Endodermal cell (in vitro differentiated cells): ENCODE data around the gene DMRT3. TPM values are rescaled to one million over a fixed set of nuclear protein-coding genes. Genes with fewer than 3 reads are reported as not detected.

Source experiments
- DNase-seq: peaks from one replicate; pipeline ENCODE4 v3.0.0-alpha.2; 2017
- H3K27ac ChIP-seq: 2 replicates; pipeline ENCODE4 v1.5.1; 2013; ENCODE audit warnings: mild to moderate bottlenecking, low read depth, low read length, moderate library complexity
- H3K27me3 ChIP-seq: 2 replicates; pipeline ENCODE4 v1.6.1; 2013; ENCODE audit warnings: mild to moderate bottlenecking, low read length, moderate library complexity; ENCODE audit not compliant: insufficient read depth, control insufficient read depth, poor library complexity, severe bottlenecking
- H3K36me3 ChIP-seq: 2 replicates; pipeline ENCODE4 v1.7.0; 2013; ENCODE audit warnings: mild to moderate bottlenecking, low read length, moderate library complexity; ENCODE audit not compliant: control insufficient read depth, insufficient read depth
- H3K4me1 ChIP-seq: one replicate; pipeline ENCODE4 v1.7.0; 2013; ENCODE audit warnings: low read length; ENCODE audit not compliant: control insufficient read depth, insufficient read depth
- H3K4me3 ChIP-seq: 2 replicates; pipeline ENCODE4 v1.5.1; 2013; ENCODE audit warnings: mild to moderate bottlenecking, low read length, moderate library complexity
- H3K9ac ChIP-seq: 2 replicates; pipeline ENCODE4 v1.6.1; 2013; ENCODE audit warnings: mild to moderate bottlenecking, low read length, moderate library complexity; ENCODE audit not compliant: poor library complexity, severe bottlenecking; ENCODE audit errors: extremely low read depth
- H3K9me3 ChIP-seq: 2 replicates; pipeline ENCODE4 v1.6.1; 2013; ENCODE audit warnings: mild to moderate bottlenecking, low read length, moderate library complexity; ENCODE audit not compliant: control insufficient read depth
- H3K27ac Mint-ChIP-seq: 2 replicates; pipeline ENCODE4 v1.8.0; 2020; ENCODE audit warnings: mixed read lengths
- H3K27me3 Mint-ChIP-seq: 2 replicates; pipeline ENCODE4 v1.8.0; 2021; ENCODE audit warnings: mild to moderate bottlenecking, mixed read lengths; ENCODE audit not compliant: insufficient read depth
- H3K36me3 Mint-ChIP-seq: 2 replicates; pipeline ENCODE4 v1.8.0; 2020; ENCODE audit warnings: low read depth, mixed read lengths
- H3K4me1 Mint-ChIP-seq: 2 replicates; pipeline ENCODE4 v1.8.0; 2020; ENCODE audit warnings: mixed read lengths
- H3K4me3 Mint-ChIP-seq: 2 replicates; pipeline ENCODE4 v1.8.0; 2020; ENCODE audit warnings: mild to moderate bottlenecking, moderate library complexity, mixed read lengths
- H3K9me3 Mint-ChIP-seq: 2 replicates; pipeline ENCODE4 v1.8.0; 2020; ENCODE audit warnings: mild to moderate bottlenecking, mixed read lengths
- WGBS, 2 experiments: methylation state at CpG; one replicate each; pipeline versions ENCODE4 v1.1.5 to v1.1.7; 2013; ENCODE audit warnings: missing lambda C conversion rate in 2 of 2, mixed read lengths in 1 of 2; ENCODE audit not compliant: insufficient coverage in 1 of 2, insufficient read length in 1 of 2; 5-methylcytosine and 5-hydroxymethylcytosine counted together
- total RNA-seq, 2 donors: library from RNA; stranded (reverse); fragmentation: NEBNext Ultra II Directional in 1 of 2; extraction: Animal tissue kit (Norgen Biotek cat#: 25700) in 1 of 2; gene quantifications; 2 replicates in 1 of 2; 3 replicates in 1 of 2; pipeline ENCODE4 v1.2.1, GENCODE V29; 2021
- TF ChIP-seq, protein P1 (sequence below): fragments of 200-600 bp; sonication (generic); conservative IDR thresholded peaks from 2 replicates; pipeline ENCODE4 v1.5.0; 2021; ENCODE audit warnings: antibody characterized with exemption, mild to moderate bottlenecking

The DMRT3 gene
- total RNA-seq, 2 donors from 2014 or later = not detected

DNA sequence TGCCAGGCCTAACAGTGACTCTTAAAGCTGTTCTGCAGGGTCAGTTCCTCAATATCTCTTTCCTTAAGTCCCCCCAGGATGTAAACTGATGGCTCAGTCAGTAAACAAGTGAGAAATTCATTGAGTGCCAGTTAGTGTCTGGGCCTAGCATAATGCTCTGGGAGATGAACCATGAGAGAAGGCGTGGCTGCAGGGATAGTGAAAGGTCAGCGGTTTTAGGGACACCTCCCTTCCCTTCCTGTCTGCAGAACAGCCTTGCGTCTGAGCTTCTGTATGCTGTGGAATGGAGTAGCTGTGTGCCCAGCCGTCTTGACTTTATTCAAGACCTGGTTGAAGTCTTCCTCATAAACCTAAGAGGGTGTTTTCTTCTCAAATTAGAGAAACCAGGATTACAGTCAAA, 46.7 kb upstream of the DMRT3 start:
- H3K4me3 Mint-ChIP-seq = no peak overlapping the region
- no peak for DNase-seq
- WGBS, 2 experiments = 89 to 90% methylated on average over 2 to 4 of the region's 4 CpGs

DNA sequence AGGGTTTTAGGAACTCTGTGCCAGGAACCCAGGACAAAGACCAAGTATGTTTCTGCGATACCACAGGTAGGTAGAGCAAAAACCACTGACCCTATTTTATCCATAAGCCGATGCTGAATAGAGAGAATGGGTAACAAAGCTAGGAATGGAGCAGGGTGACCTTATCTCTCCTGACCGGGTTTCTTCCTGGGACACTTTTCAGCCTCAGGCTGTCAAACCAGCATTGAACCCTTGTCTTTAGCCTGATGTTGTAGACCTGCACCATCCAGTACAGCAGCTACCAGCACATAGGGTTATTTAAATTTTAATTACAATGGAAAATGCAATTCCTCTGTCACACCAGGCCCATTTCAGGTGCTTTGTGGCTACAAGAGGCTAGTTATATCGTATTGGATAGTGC, 43.1 kb upstream of the DMRT3 start:
- Histone ChIP-seq H3K9ac (no peak overlapping the region), H3K36me3 (no peaks in the 10 kb centered on the region), H3K27ac (no peak overlapping the region), H3K4me1 (no peaks in the 10 kb centered on the region), H3K9me3 (no peaks in the 10 kb centered on the region), H3K27me3 (peaks cover 4% of the 10 kb centered on the region), H3K4me3 (no peak overlapping the region)
- H3K9me3 Mint-ChIP-seq = peaks cover 5% of the 10 kb centered on the region
- 90 to 92% methylated on average over 3 to 4 of the region's 4 CpGs for WGBS, 2 experiments
- TF ChIP-seq, protein P1, sequence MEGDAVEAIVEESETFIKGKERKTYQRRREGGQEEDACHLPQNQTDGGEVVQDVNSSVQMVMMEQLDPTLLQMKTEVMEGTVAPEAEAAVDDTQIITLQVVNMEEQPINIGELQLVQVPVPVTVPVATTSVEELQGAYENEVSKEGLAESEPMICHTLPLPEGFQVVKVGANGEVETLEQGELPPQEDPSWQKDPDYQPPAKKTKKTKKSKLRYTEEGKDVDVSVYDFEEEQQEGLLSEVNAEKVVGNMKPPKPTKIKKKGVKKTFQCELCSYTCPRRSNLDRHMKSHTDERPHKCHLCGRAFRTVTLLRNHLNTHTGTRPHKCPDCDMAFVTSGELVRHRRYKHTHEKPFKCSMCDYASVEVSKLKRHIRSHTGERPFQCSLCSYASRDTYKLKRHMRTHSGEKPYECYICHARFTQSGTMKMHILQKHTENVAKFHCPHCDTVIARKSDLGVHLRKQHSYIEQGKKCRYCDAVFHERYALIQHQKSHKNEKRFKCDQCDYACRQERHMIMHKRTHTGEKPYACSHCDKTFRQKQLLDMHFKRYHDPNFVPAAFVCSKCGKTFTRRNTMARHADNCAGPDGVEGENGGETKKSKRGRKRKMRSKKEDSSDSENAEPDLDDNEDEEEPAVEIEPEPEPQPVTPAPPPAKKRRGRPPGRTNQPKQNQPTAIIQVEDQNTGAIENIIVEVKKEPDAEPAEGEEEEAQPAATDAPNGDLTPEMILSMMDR = no peak
- H3K36me3 Mint-ChIP-seq = no peaks in the 10 kb centered on the region
- H3K4me3 Mint-ChIP-seq = no peak overlapping the region
- no peaks in the 10 kb centered on the region for H3K27me3 Mint-ChIP-seq
- no peaks in the 10 kb centered on the region for H3K4me1 Mint-ChIP-seq
- DNase-seq = no peak
- no peak overlapping the region for H3K27ac Mint-ChIP-seq

More for the DNA sequence above, 46.7 kb upstream of the DMRT3 start:
- Mint-ChIP-seq H3K36me3 (no peaks in the 10 kb centered on the region), H3K27ac (no peak overlapping the region), H3K9me3 (no peaks in the 10 kb centered on the region), H3K4me1 (no peaks in the 10 kb centered on the region), H3K27me3 (peaks cover 2% of the 10 kb centered on the region)
- H3K9me3 ChIP-seq = no peaks in the 10 kb centered on the region
- H3K4me3 ChIP-seq = no peak overlapping the region
- H3K27ac ChIP-seq = no peak overlapping the region
- TF ChIP-seq, protein P1 = no peak
- H3K27me3 ChIP-seq = peaks cover under 1% of the 10 kb centered on the region
- no peaks in the 10 kb centered on the region for H3K36me3 ChIP-seq
- no peak overlapping the region for H3K9ac ChIP-seq
- H3K4me1 ChIP-seq = no peaks in the 10 kb centered on the region

DNA sequence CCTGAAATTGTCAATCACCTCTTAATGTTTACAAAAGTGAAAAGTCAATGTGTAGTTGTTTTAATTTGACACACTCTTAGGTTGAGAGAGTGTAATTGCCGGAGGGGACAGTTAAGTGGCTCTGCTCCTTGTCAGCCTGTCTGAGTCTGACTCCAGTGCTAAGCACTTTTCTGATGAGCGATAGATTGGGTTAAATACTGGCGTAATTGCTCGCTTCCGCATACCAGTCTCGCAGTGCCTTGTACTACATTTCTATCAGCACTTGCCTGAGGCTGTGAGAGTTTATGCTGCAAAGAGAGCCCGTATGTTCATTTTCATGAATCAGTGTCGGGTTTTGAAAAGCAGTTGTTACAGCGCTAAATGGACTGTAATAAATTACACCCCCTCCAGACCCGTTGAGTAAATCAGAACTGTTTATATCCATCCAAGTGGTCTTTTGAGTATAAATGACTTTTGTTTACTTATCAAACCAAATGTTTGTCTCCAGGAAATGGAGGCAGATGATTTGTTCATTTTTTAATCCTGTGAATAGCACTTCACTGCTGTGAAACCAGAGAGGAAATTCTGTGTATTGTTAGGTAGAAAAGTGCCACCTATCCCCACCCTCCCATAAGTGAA, 41.0 kb upstream of the DMRT3 start:
- Histone ChIP-seq H3K27me3 (peaks cover 4% of the 10 kb centered on the region), H3K4me3 (no peak overlapping the region), H3K36me3 (no peaks in the 10 kb centered on the region), H3K9me3 (no peaks in the 10 kb centered on the region), H3K27ac (no peak overlapping the region), H3K9ac (no peak overlapping the region), H3K4me1 (no peaks in the 10 kb centered on the region)
- Mint-ChIP-seq H3K4me3 (no peak overlapping the region), H3K9me3 (peaks cover 19% of the 10 kb centered on the region), H3K27me3 (peaks cover 4% of the 10 kb centered on the region), H3K27ac (no peak overlapping the region), H3K36me3 (no peaks in the 10 kb centered on the region), H3K4me1 (no peaks in the 10 kb centered on the region)
- DNase-seq = no peak
- WGBS, 2 experiments = 90 to 94% methylated on average over 8 to 10 of the region's 10 CpGs
- TF ChIP-seq, protein P1 = no peak
